GM12892 (cell line): ENCODE data around the gene RNU6-9.

Source experiments
- POLR2A ChIP-seq: IDR thresholded peaks from 2 replicates; pipeline ENCODE4 v1.6.1; 2011; ENCODE audit warnings: low read depth, low read length, control low read depth
- POLR2AphosphoS5 ChIP-seq: IDR thresholded peaks from 2 replicates; pipeline ENCODE4 v1.6.1; 2011; ENCODE audit warnings: low read depth, low read length, control low read depth
- TAF1 ChIP-seq: IDR thresholded peaks from 2 replicates; pipeline ENCODE4 v1.6.1; 2011; ENCODE audit warnings: low read depth, mild to moderate bottlenecking, control low read depth, low read length, borderline replicate concordance

GRCh38 chr19:917323-918151 lies 24.3 kb downstream of the RNU6-9 start, which contains the start of gene KISS1R:
- no peak for TF ChIP-seq POLR2A
- TF ChIP-seq POLR2AphosphoS5, result no peak
- no peak for TF ChIP-seq TAF1
